SIG-M5 (cell line): ENCODE results near the gene TMEM98.
"Not testable (repeated sequence)": the region's sequence is repeated elsewhere in the genome, so short reads cannot be mapped to it uniquely, and the experiment has no call there.

Source experiments
- DNase-seq: peaks from one replicate; lab custom pipeline; 2025; lab: John Stamatoyannopoulos, UW

The TMEM98 gene

GRCh38 chr17:32915245-32915644 lies 12.7 kb upstream of the TMEM98 start:
- DNase-seq: no peak

GRCh38 chr17:32916134-32916533 lies 11.8 kb upstream of the TMEM98 start:
- no peak for DNase-seq

DNA sequence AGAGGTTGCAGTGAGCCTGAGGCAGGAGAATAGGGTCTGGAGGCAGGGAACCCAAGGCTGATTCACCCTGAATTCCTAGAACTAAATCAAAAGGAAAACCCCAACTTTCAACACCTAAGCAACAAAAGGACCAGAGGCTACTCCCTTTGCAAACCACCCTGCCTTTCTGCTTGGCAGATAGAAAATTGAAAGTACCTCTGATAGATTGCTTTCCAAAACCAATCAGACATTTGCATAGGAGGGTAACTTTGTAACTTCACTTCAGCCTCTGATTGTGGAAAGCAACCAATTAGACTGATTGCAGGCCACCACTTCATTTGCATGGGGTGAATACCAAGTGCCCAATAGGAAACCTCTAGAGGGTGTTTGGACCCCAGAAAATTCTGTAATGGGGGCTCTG lies 10.9 kb upstream of the TMEM98 start:
- DNase-seq: no peak

- no peak for DNase-seq
These were observed 10.1 kb upstream of the TMEM98 start for GRCh38 chr17:32917842-32918241.

DNA sequence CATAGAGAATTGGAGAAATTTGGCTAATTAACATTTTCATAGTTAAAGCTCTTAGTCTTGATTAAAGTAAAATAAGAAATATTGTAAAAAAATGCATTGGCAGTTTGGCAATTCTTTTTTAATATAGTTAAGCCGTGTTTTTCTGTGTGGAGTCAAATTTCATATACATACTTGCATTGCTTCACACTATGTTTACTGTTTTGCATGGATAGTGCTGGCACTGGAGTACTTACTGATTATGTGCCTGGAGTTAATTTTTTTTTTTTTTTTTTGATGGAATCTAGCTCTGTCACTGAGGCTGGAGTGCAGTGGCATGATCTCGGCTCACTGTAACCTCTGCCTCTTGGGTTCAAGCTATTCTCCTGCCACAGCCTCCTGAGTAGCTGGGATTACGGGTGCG lies 8.1 kb upstream of the TMEM98 start:
- DNase-seq: not testable (repeated sequence)

- DNase-seq: no peak
These were observed 7.7 kb upstream of the TMEM98 start for GRCh38 chr17:32920293-32920692.

- DNase-seq: no peak
These were observed 6.9 kb upstream of the TMEM98 start for GRCh38 chr17:32921017-32921416.

GRCh38 chr17:32923905-32924304 lies 4.0 kb upstream of the TMEM98 start:
- DNase-seq: not testable (repeated sequence)

GRCh38 chr17:32926183-32926582 lies 1.8 kb upstream of the TMEM98 start:
- no peak for DNase-seq

DNA sequence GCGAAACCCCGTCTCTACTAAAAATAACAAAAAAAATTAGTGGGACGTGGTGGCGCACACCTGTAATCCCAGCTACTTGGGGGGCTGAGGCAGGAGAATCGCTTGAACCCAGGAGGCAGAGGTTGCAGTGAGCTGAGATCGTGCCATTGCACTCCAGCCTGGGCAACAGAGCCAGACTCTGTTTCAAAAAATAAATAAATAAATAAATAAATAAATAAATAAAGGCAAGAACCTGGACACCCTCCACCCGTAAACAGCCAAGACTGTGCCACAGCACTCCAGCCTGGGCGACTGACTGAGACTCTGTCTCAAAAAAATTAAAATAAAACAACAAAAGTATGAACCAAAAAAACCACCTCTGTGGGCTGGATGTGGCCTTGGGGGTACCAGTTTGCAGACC lies 1.2 kb upstream of the TMEM98 start:
- DNase-seq: not testable (repeated sequence)

GRCh38 chr17:32927201-32927723 lies 691 bp upstream of the TMEM98 start:
- no peak for DNase-seq

DNA sequence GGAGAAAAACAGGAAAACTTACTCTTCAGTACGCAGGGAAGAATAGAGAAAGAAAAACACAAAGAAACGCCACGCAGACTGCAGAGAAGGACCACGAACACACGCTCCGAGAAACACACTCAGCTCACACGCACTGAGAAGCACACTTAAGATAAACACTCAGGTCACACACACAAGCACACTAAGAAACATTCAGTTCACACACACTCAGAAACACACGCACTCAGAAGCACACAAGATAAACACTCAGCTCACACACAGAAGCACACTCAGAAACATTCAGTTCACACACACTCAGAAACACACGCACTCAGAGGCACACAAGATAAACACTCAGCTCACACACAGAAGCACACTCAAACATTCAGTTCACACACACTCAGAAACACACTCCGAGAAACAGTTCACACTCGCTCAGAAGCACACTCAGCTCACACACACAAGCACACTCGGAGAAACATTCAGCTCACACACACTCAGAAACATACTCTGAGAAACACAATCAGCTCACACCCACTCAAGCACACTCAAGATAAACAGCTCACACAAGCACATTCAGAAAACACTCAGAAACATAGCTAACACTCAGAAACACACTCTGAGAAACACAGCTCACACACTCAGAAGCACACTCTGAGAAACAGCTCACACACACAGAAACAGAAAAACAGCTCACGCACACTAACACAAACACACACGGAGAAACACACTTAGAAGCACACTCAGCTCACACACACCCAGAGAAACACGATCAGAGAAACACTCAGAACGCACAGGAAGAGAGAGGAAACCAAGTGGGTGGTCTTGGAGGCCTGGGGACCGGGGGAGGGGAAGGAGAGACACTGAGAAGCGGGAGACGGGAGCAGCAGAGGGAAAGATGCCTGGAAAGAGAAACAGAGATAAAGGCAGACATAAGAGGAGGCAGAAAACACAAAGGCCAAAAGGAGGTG lies 908 bp downstream of the TMEM98 start:
- no peak for DNase-seq

DNA sequence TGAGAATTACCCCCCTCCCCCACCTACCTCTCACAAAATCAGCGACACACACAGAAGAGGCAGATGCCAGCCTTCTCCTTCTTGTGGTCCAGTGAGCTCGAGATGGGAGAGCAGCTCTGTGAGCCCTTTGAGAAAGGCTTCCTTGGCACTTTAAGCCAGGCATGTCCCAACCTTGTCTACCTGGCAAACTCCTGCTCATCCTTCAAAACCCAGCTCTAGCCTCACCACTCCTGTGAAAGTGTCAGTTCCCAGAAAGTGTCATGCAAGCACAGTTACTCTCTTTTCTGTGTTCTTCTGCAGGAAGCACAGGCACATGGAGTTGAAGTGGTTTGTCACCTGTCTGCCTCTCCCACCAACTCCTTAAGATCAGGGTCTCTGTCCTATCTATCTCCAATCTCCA lies 1.6 kb downstream of the TMEM98 start:
- DNase-seq: no peak

DNA sequence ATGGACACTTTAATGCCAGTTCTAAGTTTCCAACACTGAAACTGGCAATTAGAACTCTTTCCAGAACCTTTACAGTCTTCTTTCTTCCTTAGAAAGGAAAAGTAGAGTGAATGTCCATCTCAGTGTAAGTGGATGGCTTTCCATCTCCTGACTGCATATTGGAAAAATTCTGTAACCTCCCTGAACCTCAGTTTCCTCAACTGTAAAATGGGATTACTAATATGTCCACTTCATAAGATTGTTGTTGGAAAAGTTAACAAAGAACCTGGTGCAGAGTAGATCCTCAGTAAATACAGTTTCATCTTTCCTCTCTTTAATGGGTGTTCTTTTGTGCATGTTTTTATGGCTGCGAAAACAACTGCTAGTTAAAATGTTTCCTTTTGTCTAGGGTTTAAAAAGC lies 2.6 kb downstream of the TMEM98 start:
- no peak for DNase-seq

- no peak for DNase-seq
These were observed 3.7 kb downstream of the TMEM98 start for GRCh38 chr17:32931686-32932085.

DNA sequence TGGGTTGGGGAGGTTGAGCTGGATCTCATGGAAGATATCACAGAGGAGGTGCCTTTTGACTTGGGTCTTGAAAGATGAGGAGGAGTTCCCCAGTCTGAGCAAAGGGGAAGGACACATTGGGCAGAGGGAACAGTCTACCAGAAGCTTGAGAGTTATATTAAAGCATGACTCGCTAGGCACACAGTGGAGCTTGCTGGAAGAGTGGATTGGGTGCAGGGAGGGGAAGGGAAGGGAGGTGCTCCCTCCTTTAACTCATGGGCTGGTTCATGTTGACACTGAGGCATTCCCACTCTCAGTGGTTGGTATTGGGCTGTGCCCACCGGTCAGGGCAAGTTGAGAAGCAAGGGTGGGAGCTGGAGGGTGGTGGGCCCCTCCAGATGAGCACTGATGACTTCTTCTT lies 5.9 kb downstream of the TMEM98 start:
- no peak for DNase-seq

DNA sequence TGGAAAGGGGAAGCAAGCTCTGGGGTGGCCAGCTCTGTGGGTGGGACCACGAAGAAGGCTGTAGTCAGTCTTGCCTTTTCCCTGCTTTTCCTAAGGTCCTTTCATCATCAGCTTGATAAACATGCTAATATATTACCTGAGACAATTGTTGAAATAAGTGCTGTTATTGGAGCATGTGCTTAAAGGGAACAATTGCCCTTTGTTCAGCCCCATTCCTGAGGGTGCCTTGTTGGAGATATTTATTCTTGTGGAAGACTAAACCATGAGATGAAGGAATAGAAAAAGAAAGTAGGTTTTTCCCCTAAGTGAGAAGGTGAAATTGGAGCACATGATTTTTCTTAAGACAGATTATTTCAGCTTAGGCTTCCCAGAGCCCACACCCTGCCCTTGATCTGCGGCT lies 7.8 kb downstream of the TMEM98 start:
- no peak for DNase-seq

- DNase-seq: no peak
These were observed 8.4 kb downstream of the TMEM98 start for GRCh38 chr17:32936186-32936893.

- no peak for DNase-seq
These were observed 9.0 kb downstream of the TMEM98 start for GRCh38 chr17:32936894-32937500.

- DNase-seq: no peak
These were observed 12.9 kb downstream of the TMEM98 start for GRCh38 chr17:32940706-32941390.

DNA sequence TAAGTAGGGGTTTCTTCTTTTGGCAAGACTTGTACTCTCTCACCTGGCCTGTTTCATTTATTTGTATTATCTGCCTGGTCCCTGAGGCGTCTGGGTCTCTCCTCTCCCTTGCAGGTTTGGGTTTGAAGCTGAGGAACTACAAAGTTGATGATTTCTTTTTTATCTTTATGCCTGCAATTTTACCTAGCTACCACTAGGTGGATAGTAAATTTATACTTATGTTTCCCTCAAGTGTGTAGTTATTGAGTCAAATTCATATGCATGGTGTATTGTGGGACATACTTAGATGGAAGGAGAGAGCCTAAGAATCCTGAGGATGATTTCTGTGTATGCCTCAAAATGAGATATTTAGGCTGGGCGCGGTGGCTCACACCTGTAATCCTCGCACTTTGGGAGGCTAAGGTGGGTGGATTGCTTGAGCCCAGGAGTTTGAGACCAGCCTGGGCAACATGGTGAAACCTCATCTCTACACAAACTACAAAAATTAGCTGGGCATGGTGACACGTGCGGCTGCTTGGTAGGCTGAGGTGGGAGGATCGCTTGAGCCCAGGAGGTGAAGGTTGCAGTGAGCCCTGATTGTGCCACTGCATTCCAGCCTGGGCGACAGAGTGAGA lies 13.6 kb downstream of the TMEM98 start:
- DNase-seq: no peak

GRCh38 chr17:32943206-32943605 lies 15.3 kb downstream of the TMEM98 start:
- no peak for DNase-seq
